Measurements from ENCODE around the gene SLIT3.
"Not testable (repeated sequence)": the region's sequence is repeated elsewhere in the genome, so short reads cannot be mapped to it uniquely, and the experiment has no call there.

SLIT3 gene

GRCh38 chr5:169146158-169146557, 154.8 kb downstream of the SLIT3 start:
- Histone ChIP-seq H3K9me3 (ENCODE audit: control insufficient read depth, low read length) (no peaks in the 10 kb centered on the region), H3K27ac (ENCODE audit: insufficient read depth, low read length, poor library complexity, severe bottlenecking) (no peak overlapping the region), H3K36me3 (ENCODE audit: control insufficient read depth, insufficient read depth, low read length) (no peaks in the 10 kb centered on the region)

DNA sequence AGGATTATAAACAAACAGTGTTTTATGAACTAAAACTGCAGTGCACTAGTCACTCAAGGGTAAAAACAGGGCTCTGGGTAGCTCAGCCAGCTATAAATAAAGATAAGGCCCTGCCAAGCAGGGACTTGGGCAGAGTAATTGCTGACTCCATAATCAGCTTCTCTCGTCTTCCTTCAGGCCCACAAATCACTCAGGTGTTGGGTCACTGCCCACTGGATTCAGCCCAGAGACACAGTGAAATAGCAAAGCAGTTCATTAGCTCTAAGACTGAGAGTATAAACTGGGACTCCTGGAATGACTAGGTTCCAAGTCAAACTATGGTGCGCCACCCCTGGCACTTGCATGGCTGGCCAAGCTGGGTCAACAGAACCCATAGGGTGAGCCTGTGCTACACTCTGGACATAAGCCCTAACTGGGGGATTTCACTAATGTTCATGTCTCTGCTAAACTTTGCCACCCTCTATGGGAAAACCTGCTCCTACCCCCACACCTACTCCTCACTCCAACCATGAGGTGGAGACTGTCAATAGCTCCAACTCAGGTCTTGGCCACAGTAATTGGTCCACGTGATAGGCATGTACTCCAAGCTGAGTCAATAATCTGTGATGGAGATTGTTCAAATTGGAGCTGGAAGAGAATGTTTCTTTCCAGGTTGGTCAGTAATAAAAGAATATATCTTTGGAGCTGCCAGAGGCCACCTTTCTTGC, 158.5 kb downstream of the SLIT3 start:
- Histone ChIP-seq H3K9me3 (ENCODE audit: control insufficient read depth, low read length) (no peaks in the 10 kb centered on the region), H3K36me3 (ENCODE audit: control insufficient read depth, insufficient read depth, low read length) (no peaks in the 10 kb centered on the region), H3K27me3 (replicated peaks; ENCODE audit: control insufficient read depth, insufficient read depth, low read length, poor library complexity, severe bottlenecking) (no peaks in the 10 kb centered on the region), H3K4me1 (ENCODE audit: control insufficient read depth, insufficient read depth, low read length, poor library complexity, severe bottlenecking) (no peaks in the 10 kb centered on the region), H3K4me3 (ENCODE audit: insufficient read depth, low read depth, low read length, poor library complexity, severe bottlenecking) (no peak overlapping the region), H3K27ac (ENCODE audit: insufficient read depth, low read length, poor library complexity, severe bottlenecking) (no peak overlapping the region)
- DNase-seq, result no peak

More at GRCh38 chr5:169146158-169146557, 154.8 kb downstream of the SLIT3 start:
- Histone ChIP-seq H3K4me3 (ENCODE audit: insufficient read depth, low read depth, low read length, poor library complexity, severe bottlenecking) (no peak overlapping the region), H3K4me1 (ENCODE audit: control insufficient read depth, insufficient read depth, low read length, poor library complexity, severe bottlenecking) (no peaks in the 10 kb centered on the region), H3K27me3 (replicated peaks; ENCODE audit: control insufficient read depth, insufficient read depth, low read length, poor library complexity, severe bottlenecking) (no peaks in the 10 kb centered on the region)
- no peak for DNase-seq

DNA sequence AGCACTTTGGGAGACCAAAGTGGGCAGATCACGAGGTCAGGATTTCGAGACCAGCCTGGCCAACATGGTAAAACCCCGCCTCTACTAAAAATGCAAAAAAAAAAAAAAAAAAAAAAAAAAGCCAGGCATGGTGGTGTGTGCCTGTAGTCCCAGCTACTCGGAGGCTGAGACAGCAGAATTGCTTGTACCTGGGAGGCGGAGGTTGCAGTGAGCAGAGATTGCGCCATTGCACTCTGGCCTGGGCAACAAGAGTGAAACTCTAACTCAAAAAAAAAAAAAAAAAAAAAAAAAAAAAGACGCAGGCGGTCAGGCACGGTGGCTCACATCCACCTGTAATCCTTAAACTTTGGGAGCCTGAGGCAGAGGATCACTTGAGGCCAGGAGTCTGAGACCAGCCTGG, 160.7 kb downstream of the SLIT3 start:
- not testable (repeated sequence) for H3K4me1 ChIP-seq (ENCODE audit: control insufficient read depth, insufficient read depth, low read length, poor library complexity, severe bottlenecking); H3K9me3 ChIP-seq (ENCODE audit: control insufficient read depth, low read length); H3K4me3 ChIP-seq (ENCODE audit: insufficient read depth, low read depth, low read length, poor library complexity, severe bottlenecking); DNase-seq; H3K27me3 ChIP-seq (replicated peaks; ENCODE audit: control insufficient read depth, insufficient read depth, low read length, poor library complexity, severe bottlenecking); H3K36me3 ChIP-seq (ENCODE audit: control insufficient read depth, insufficient read depth, low read length); H3K27ac ChIP-seq (ENCODE audit: insufficient read depth, low read length, poor library complexity, severe bottlenecking)

DNA sequence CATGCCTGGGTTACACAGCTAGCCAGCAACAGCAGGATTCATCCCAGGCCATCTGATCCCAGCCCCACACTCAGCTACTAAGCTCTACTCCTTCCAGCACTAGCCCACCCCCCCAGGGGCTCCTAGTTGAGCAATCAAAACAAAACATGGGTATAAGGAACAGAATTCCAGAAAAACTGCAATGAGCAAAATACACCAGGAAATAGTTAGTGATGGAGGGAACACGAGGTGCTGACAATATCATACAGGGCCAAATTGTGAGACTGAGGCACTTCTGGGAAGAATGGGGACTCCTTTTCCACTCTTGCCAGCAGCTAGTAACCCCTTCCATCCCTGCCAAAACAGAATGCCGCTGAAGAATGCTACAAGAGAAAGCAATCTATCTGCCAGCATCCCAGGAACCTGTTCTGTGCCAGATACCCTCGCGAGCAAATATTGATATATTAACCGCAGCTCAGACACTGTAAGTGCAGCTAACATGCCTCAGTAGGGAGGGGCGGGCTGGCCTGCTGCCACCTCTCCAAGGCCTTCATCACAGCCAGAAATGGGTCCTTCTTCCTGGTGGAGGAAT, 161.4 kb downstream of the SLIT3 start:
- Histone ChIP-seq H3K4me3 (ENCODE audit: insufficient read depth, low read depth, low read length, poor library complexity, severe bottlenecking) (no peak overlapping the region), H3K27ac (ENCODE audit: insufficient read depth, low read length, poor library complexity, severe bottlenecking) (no peak overlapping the region), H3K9me3 (ENCODE audit: control insufficient read depth, low read length) (no peaks in the 10 kb centered on the region), H3K36me3 (ENCODE audit: control insufficient read depth, insufficient read depth, low read length) (no peaks in the 10 kb centered on the region), H3K4me1 (ENCODE audit: control insufficient read depth, insufficient read depth, low read length, poor library complexity, severe bottlenecking) (no peaks in the 10 kb centered on the region), H3K27me3 (replicated peaks; ENCODE audit: control insufficient read depth, insufficient read depth, low read length, poor library complexity, severe bottlenecking) (no peaks in the 10 kb centered on the region)
- DNase-seq, result no peak

- H3K4me1 ChIP-seq (ENCODE audit: control insufficient read depth, insufficient read depth, low read length, poor library complexity, severe bottlenecking), result no peaks in the 10 kb centered on the region
- H3K4me3 ChIP-seq (ENCODE audit: insufficient read depth, low read depth, low read length, poor library complexity, severe bottlenecking), result no peak overlapping the region
- H3K27me3 ChIP-seq (replicated peaks; ENCODE audit: control insufficient read depth, insufficient read depth, low read length, poor library complexity, severe bottlenecking), result no peaks in the 10 kb centered on the region
- H3K9me3 ChIP-seq (ENCODE audit: control insufficient read depth, low read length), result no peaks in the 10 kb centered on the region
- no peaks in the 10 kb centered on the region for H3K36me3 ChIP-seq (ENCODE audit: control insufficient read depth, insufficient read depth, low read length)
- DNase-seq, result no peak
- H3K27ac ChIP-seq (ENCODE audit: insufficient read depth, low read length, poor library complexity, severe bottlenecking), result no peak overlapping the region
These were observed 167.4 kb downstream of the SLIT3 start for GRCh38 chr5:169133531-169133930.

DNA sequence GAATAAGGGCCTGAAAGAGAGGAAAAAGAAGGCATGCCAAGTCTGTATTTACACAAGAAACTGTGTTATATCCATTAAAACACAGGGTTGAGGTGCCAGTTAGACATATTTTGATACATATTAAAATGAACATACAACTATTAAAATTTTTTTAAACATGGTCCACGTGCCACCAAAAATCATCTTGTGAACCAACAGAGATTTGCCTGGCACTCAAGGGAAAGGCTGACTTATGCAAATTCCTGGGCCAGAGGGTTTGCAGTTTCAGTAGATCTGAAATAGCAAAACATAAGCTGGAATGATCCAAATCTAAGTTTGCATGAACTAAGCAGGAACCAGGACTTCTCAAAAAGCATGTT, 168.7 kb downstream of the SLIT3 start:
- H3K9me3 ChIP-seq (ENCODE audit: control insufficient read depth, low read length), result no peaks in the 10 kb centered on the region
- H3K27me3 ChIP-seq (replicated peaks; ENCODE audit: control insufficient read depth, insufficient read depth, low read length, poor library complexity, severe bottlenecking), result no peaks in the 10 kb centered on the region
- H3K36me3 ChIP-seq (ENCODE audit: control insufficient read depth, insufficient read depth, low read length), result no peaks in the 10 kb centered on the region
- H3K4me3 ChIP-seq (ENCODE audit: insufficient read depth, low read depth, low read length, poor library complexity, severe bottlenecking), result no peak overlapping the region
- DNase-seq, result no peak
- H3K4me1 ChIP-seq (ENCODE audit: control insufficient read depth, insufficient read depth, low read length, poor library complexity, severe bottlenecking), result no peaks in the 10 kb centered on the region
- no peak overlapping the region for H3K27ac ChIP-seq (ENCODE audit: insufficient read depth, low read length, poor library complexity, severe bottlenecking)

DNA sequence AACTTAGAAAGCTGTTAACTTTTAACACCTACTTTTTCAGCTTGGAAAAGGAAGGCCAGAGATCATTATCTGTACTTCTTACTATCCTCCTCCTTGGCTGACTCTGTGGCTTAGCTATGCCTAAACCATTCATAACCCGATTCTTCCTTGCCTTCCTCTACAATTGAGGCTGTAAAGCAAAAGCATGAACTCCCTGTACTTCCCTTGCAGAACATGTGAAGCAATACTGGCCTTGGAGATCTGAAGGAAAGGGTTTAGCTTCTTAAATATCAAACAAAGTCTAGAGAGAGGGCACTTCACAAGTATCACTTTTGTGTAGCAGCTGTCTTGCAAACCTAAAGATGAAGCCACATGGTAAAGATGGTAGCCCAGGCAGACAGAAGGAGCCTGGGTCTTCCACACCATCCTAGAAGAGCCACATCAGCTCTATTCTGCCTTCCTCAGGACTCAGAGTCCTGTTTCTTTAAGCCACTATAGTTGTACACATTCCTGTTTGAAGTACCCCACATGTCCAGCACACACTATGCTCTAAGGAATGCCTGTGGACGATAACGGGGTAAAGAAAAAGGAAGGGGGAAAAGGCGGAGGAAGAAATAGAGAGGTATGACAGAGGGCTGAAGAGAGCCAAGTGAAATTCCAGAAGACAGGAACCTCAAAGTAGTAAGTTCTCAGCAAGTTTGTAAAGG, 169.2 kb downstream of the SLIT3 start:
- Histone ChIP-seq H3K27ac (ENCODE audit: insufficient read depth, low read length, poor library complexity, severe bottlenecking) (no peak overlapping the region), H3K4me3 (ENCODE audit: insufficient read depth, low read depth, low read length, poor library complexity, severe bottlenecking) (no peak overlapping the region), H3K9me3 (ENCODE audit: control insufficient read depth, low read length) (no peaks in the 10 kb centered on the region), H3K36me3 (ENCODE audit: control insufficient read depth, insufficient read depth, low read length) (no peaks in the 10 kb centered on the region), H3K27me3 (replicated peaks; ENCODE audit: control insufficient read depth, insufficient read depth, low read length, poor library complexity, severe bottlenecking) (no peaks in the 10 kb centered on the region), H3K4me1 (ENCODE audit: control insufficient read depth, insufficient read depth, low read length, poor library complexity, severe bottlenecking) (no peaks in the 10 kb centered on the region)
- DNase-seq, result no peak

DNA sequence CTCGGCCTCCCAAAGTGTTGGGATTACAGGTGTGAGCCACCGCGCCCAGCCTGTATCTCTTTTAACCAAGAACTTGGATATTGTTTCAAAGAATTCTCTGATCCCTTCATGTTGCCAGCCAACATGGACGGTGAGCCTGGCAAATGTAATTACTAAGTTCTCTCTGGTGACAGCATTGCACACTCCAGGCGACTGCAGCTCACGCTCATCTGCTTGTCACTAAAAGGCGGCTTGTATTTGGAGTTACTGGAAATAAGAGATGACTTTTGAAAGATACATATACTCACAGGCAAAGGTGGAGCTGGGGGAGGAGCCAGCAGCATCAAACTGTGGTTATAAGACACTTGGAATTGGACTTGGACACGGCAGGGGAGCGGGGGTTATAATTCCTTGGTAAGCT, 172.3 kb downstream of the SLIT3 start:
- Histone ChIP-seq H3K36me3 (ENCODE audit: control insufficient read depth, insufficient read depth, low read length) (no peaks in the 10 kb centered on the region), H3K27me3 (replicated peaks; ENCODE audit: control insufficient read depth, insufficient read depth, low read length, poor library complexity, severe bottlenecking) (no peaks in the 10 kb centered on the region), H3K4me1 (ENCODE audit: control insufficient read depth, insufficient read depth, low read length, poor library complexity, severe bottlenecking) (no peaks in the 10 kb centered on the region), H3K9me3 (ENCODE audit: control insufficient read depth, low read length) (no peaks in the 10 kb centered on the region), H3K4me3 (ENCODE audit: insufficient read depth, low read depth, low read length, poor library complexity, severe bottlenecking) (no peak overlapping the region), H3K27ac (ENCODE audit: insufficient read depth, low read length, poor library complexity, severe bottlenecking) (no peak overlapping the region)
- DNase-seq, result no peak

GRCh38 chr5:169127431-169127830, 173.5 kb downstream of the SLIT3 start:
- no peak for DNase-seq
- H3K27ac ChIP-seq (ENCODE audit: insufficient read depth, low read length, poor library complexity, severe bottlenecking), result no peak overlapping the region
- no peak overlapping the region for H3K4me3 ChIP-seq (ENCODE audit: insufficient read depth, low read depth, low read length, poor library complexity, severe bottlenecking)

GRCh38 chr5:169126481-169127021, 174.4 kb downstream of the SLIT3 start:
- H3K27me3 ChIP-seq (replicated peaks; ENCODE audit: control insufficient read depth, insufficient read depth, low read length, poor library complexity, severe bottlenecking), result no peaks in the 10 kb centered on the region
- no peaks in the 10 kb centered on the region for H3K9me3 ChIP-seq (ENCODE audit: control insufficient read depth, low read length)
- DNase-seq, result no peak
- H3K36me3 ChIP-seq (ENCODE audit: control insufficient read depth, insufficient read depth, low read length), result no peaks in the 10 kb centered on the region
- H3K27ac ChIP-seq (ENCODE audit: insufficient read depth, low read length, poor library complexity, severe bottlenecking), result no peak overlapping the region
- no peaks in the 10 kb centered on the region for H3K4me1 ChIP-seq (ENCODE audit: control insufficient read depth, insufficient read depth, low read length, poor library complexity, severe bottlenecking)
- H3K4me3 ChIP-seq (ENCODE audit: insufficient read depth, low read depth, low read length, poor library complexity, severe bottlenecking), result no peak overlapping the region

More at GRCh38 chr5:169127431-169127830, 173.5 kb downstream of the SLIT3 start:
- Histone ChIP-seq H3K9me3 (ENCODE audit: control insufficient read depth, low read length) (no peaks in the 10 kb centered on the region), H3K36me3 (ENCODE audit: control insufficient read depth, insufficient read depth, low read length) (no peaks in the 10 kb centered on the region), H3K4me1 (ENCODE audit: control insufficient read depth, insufficient read depth, low read length, poor library complexity, severe bottlenecking) (no peaks in the 10 kb centered on the region), H3K27me3 (replicated peaks; ENCODE audit: control insufficient read depth, insufficient read depth, low read length, poor library complexity, severe bottlenecking) (no peaks in the 10 kb centered on the region)
